GM23338 (cell line): Measurements from ENCODE around the gene EVL. TPM values are rescaled to one million over a fixed set of nuclear protein-coding genes. Genes with fewer than 3 reads are reported as not detected.

Source experiments
- ATAC-seq: fragments of 200-7000 bp; cut with Tn5 transposase; 3 replicates; pipeline ENCODE4 v1.9.1; 2020
- DNase-seq: peaks from one replicate; pipeline ENCODE4 v3.0.0-alpha.2; 2015; ENCODE audit warnings: low spot score
- H2AFZ ChIP-seq: fragments of 200-600 bp; sonication (generic); 2 replicates; pipeline ENCODE4 v1.8.0; 2016; ENCODE audit warnings: antibody characterized with exemption, mild to moderate bottlenecking, moderate library complexity
- H3F3A ChIP-seq: fragments of 200-600 bp; sonication (generic); replicated peaks from 2 replicates; pipeline ENCODE4 v1.8.0; 2017; ENCODE audit warnings: antibody characterized with exemption, mixed run types, low read depth
- H3K27ac ChIP-seq: fragments of 200-600 bp; sonication (generic); 2 replicates; pipeline ENCODE4 v1.6.1; 2016; ENCODE audit warnings: low read depth
- H3K27me3 ChIP-seq: fragments of 200-600 bp; sonication (generic); 2 replicates; pipeline ENCODE4 v1.8.0; 2016; ENCODE audit warnings: mild to moderate bottlenecking, mixed run types, moderate library complexity; ENCODE audit not compliant: insufficient read depth
- H3K36me3 ChIP-seq: fragments of 200-600 bp; sonication (generic); 2 replicates; pipeline ENCODE4 v1.8.0; 2016; ENCODE audit warnings: mild to moderate bottlenecking; ENCODE audit not compliant: insufficient read depth
- H3K4me1 ChIP-seq: fragments of 200-600 bp; sonication (generic); 2 replicates; pipeline ENCODE4 v1.8.0; 2016; ENCODE audit warnings: mild to moderate bottlenecking, moderate library complexity; ENCODE audit not compliant: insufficient read depth
- H3K4me2 ChIP-seq: fragments of 200-600 bp; sonication (generic); 2 replicates; pipeline ENCODE4 v1.7.1; 2017; ENCODE audit warnings: mixed run types
- H3K4me3 ChIP-seq: fragments of 200-600 bp; sonication (generic); 2 replicates; pipeline ENCODE4 v1.6.1; 2016; ENCODE audit warnings: mixed run types
- H3K79me2 ChIP-seq: fragments of 200-600 bp; sonication (generic); replicated peaks from 2 replicates; pipeline ENCODE4 v1.8.0; 2017; ENCODE audit warnings: mild to moderate bottlenecking; ENCODE audit not compliant: insufficient read depth
- H3K9me2 ChIP-seq: fragments of 200-600 bp; sonication (generic); 2 replicates; pipeline ENCODE4 v1.8.0; 2017; ENCODE audit not compliant: insufficient read depth
- H4K20me1 ChIP-seq: fragments of 200-600 bp; sonication (generic); replicated peaks from 2 replicates; pipeline ENCODE4 v1.8.0; 2017; ENCODE audit warnings: mild to moderate bottlenecking; ENCODE audit not compliant: insufficient read depth
- H3K27ac Mint-ChIP-seq: 2 replicates; pipeline ENCODE4 v1.8.0; 2020; ENCODE audit warnings: inconsistent platforms, mild to moderate bottlenecking, moderate library complexity, mixed read lengths
- H3K27me3 Mint-ChIP-seq: 3 replicates; pipeline ENCODE4 v1.8.0; 2022; ENCODE audit warnings: low read depth, mild to moderate bottlenecking, moderate library complexity, mixed read lengths, inconsistent platforms; ENCODE audit not compliant: insufficient read depth, poor library complexity
- H3K36me3 Mint-ChIP-seq: 3 replicates; pipeline ENCODE4 v1.8.0; 2021; ENCODE audit warnings: low read depth, mild to moderate bottlenecking, inconsistent platforms, moderate library complexity, mixed read lengths
- H3K4me1 Mint-ChIP-seq: 3 replicates; pipeline ENCODE4 v1.8.0; 2020; ENCODE audit warnings: mild to moderate bottlenecking, inconsistent platforms, mixed read lengths
- H3K4me3 Mint-ChIP-seq: 3 replicates; pipeline ENCODE4 v1.8.0; 2021; ENCODE audit warnings: moderate library complexity, mild to moderate bottlenecking, inconsistent platforms, mixed read lengths
- H3K9me3 Mint-ChIP-seq: 3 replicates; pipeline ENCODE4 v1.8.0; 2020; ENCODE audit warnings: moderate library complexity, mild to moderate bottlenecking, inconsistent platforms, mixed read lengths
- CTCF ChIP-seq, 2 experiments: fragments of 200-600 bp in 1 of 2; sonication (generic) in 1 of 2; conservative IDR thresholded peaks; 2 replicates each; pipeline versions ENCODE4 v1.5.1 to v1.6.1; 2016 to 2017; ENCODE audit warnings: antibody characterized with exemption in 2 of 2, low read depth in 2 of 2, mild to moderate bottlenecking in 2 of 2, moderate library complexity in 1 of 2
- ETS1 ChIP-seq: IDR thresholded peaks from 2 replicates; pipeline ENCODE4 v1.6.1; 2016; ENCODE audit warnings: antibody characterized with exemption
- JUNB ChIP-seq: IDR thresholded peaks from one replicate; pipeline ENCODE4 v1.6.1; 2016; ENCODE audit warnings: antibody characterized with exemption; ENCODE audit not compliant: unreplicated experiment
- POLR2AphosphoS5 ChIP-seq: IDR thresholded peaks from 2 replicates; pipeline ENCODE4 v1.6.1; 2016; ENCODE audit warnings: antibody characterized with exemption, low read depth
- ZNF114 ChIP-seq: fragments of 250-450 bp; sonication (Bioruptor Pico); IDR thresholded peaks from 2 replicates; pipeline ENCODE4 v1.5.0; 2020; ENCODE audit warnings: mild to moderate bottlenecking, moderate library complexity
- ZNF331 ChIP-seq: fragments of 250-450 bp; sonication (Bioruptor Pico); IDR thresholded peaks from 2 replicates; pipeline ENCODE4 v1.5.0; 2020; ENCODE audit warnings: low read depth, mild to moderate bottlenecking, moderate library complexity
- ZNF462 ChIP-seq: fragments of 250-450 bp; sonication (Bioruptor Pico); IDR thresholded peaks from 2 replicates; pipeline ENCODE4 v1.5.0; 2020; ENCODE audit warnings: mild to moderate bottlenecking, moderate library complexity
- polyA plus RNA-seq: library from polyadenylated mRNA; unstranded; fragments of >200 nt; fragmentation: Nextera tagmentation; extraction: Ambion mirVana; gene quantifications from 2 replicates; pipeline ENCODE4 v1.2.1, GENCODE V29; 2016
- total RNA-seq: library from RNA; depleted of rRNA; stranded (reverse); fragments of >200 nt; shearing (Covaris generic); gene quantifications from 2 replicates; pipeline ENCODE4 v1.2.3, GENCODE V29; 2014

Gene EVL
- total and polyA plus RNA-seq, 2 experiments from 2014 or later: 28.2 to 50.5 TPM

- no peaks in the 10 kb centered on the region for H3K36me3 ChIP-seq
- H3K9me3 Mint-ChIP-seq: no peaks in the 10 kb centered on the region
- H2AFZ ChIP-seq: no peak overlapping the region
- H3K27ac ChIP-seq: no peak overlapping the region
- no peak overlapping the region for H3K4me3 Mint-ChIP-seq
- ATAC-seq (no peak), DNase-seq (peak; percentile 19)
- peaks cover 24% of the 10 kb centered on the region for H3K4me1 Mint-ChIP-seq
- no peaks in the 10 kb centered on the region for H3K36me3 Mint-ChIP-seq
- H3K27me3 Mint-ChIP-seq: peaks cover 8% of the 10 kb centered on the region
- H3K27me3 ChIP-seq: no peaks in the 10 kb centered on the region
- no peaks in the 10 kb centered on the region for H3K79me2 ChIP-seq
- H3K9me2 ChIP-seq: no peaks in the 10 kb centered on the region
- H3F3A ChIP-seq: no peaks in the 10 kb centered on the region
- H3K4me2 ChIP-seq: no peak overlapping the region
- H3K27ac Mint-ChIP-seq: no peak overlapping the region
- TF ChIP-seq ZNF114 (CRISPR knock-in tag) (no peak), CTCF (conservative IDR thresholded peaks at IDR 0.05; ENCODE audit: low read depth in 2 of 2) (peak; percentile 27 to 52)
- H3K4me3 ChIP-seq: no peak overlapping the region
- peaks cover 4% of the 10 kb centered on the region; the same call in 1 of the 2 replicates for H3K4me1 ChIP-seq
- H4K20me1 ChIP-seq: peaks cover 10% of the 10 kb centered on the region; the same call in 1 of the 2 replicates
Measured at GRCh38 chr14:100104523-100105300, 39.5 kb downstream of the EVL start.

GRCh38 chr14:100105357-100106169, 40.3 kb downstream of the EVL start:
- Histone ChIP-seq H3K27ac (no peak overlapping the region), H3K4me1 (peaks cover 4% of the 10 kb centered on the region; the same call in 1 of the 2 replicates), H4K20me1 (peaks cover 10% of the 10 kb centered on the region; the same call in 1 of the 2 replicates), H3K9me2 (no peaks in the 10 kb centered on the region), H3K4me2 (no peak overlapping the region), H3F3A (no peaks in the 10 kb centered on the region), H3K27me3 (no peaks in the 10 kb centered on the region), H3K4me3 (no peak overlapping the region), H2AFZ (no peak overlapping the region), H3K79me2 (no peaks in the 10 kb centered on the region), H3K36me3 (no peaks in the 10 kb centered on the region)
- peaks cover 9% of the 10 kb centered on the region for H3K27me3 Mint-ChIP-seq
- no peak overlapping the region for H3K27ac Mint-ChIP-seq
- ATAC-seq (no peak), DNase-seq (no peak)
- H3K36me3 Mint-ChIP-seq: no peaks in the 10 kb centered on the region
- peaks cover 24% of the 10 kb centered on the region for H3K4me1 Mint-ChIP-seq
- no peak overlapping the region for H3K4me3 Mint-ChIP-seq
- no peaks in the 10 kb centered on the region for H3K9me3 Mint-ChIP-seq
- TF ChIP-seq JUNB (no peak), POLR2AphosphoS5 (no peak), ZNF114 (CRISPR knock-in tag) (no peak), ZNF331 (no peak), ZNF462 (no peak), ETS1 (no peak)
